ENCODE results near the gene PPM1M.

GRCh38 chr3:52232279-52233107, 13.1 kb upstream of the PPM1M start:
- no peak for TF ChIP-seq BACH1 (IDR thresholded peaks at IDR 0.05; ENCODE audit: borderline replicate concordance)
- TF ChIP-seq HDAC2 (IDR thresholded peaks at IDR 0.05): no peak
- 0 out of 6 replicates have a peak, but pooled peaks of 1 of the 3 experiments have one; percentile 5 for TF ChIP-seq CTCF (IDR thresholded peaks at IDR 0.05 in 2 of 3, conservative IDR thresholded peaks at IDR 0.05 in 1 of 3; ENCODE audit: control insufficient read depth in 2 of 3, extremely low read depth in 1 of 3, insufficient read depth in 1 of 3, low read depth in 3 of 3, low read length in 3 of 3)
- no peak for TF ChIP-seq JUND (IDR thresholded peaks at IDR 0.05; ENCODE audit: low read depth, low read length)
- TF ChIP-seq ZNF274 (IDR thresholded peaks at IDR 0.05; ENCODE audit: insufficient read depth, insufficient read length): no peak
- no peak for TF ChIP-seq LARP7 (IDR thresholded peaks at IDR 0.05)
- no peak for TF ChIP-seq MXI1 (IDR thresholded peaks at IDR 0.05; ENCODE audit: low read depth, low read length)
- TF ChIP-seq E2F4 (IDR thresholded peaks at IDR 0.05; ENCODE audit: low read depth, low read length): no peak
- no peak for TF ChIP-seq ELK1 (IDR thresholded peaks at IDR 0.05; ENCODE audit: low read depth, low read length)
- no peak for TF ChIP-seq TAF1 (IDR thresholded peaks at IDR 0.05; ENCODE audit: borderline replicate concordance, low read depth, low read length)
